ENCODE measurements around the gene MKS1. TPM values are rescaled to one million over a fixed set of nuclear protein-coding genes. Genes with fewer than 3 reads are reported as not detected.
A peak's percentile ranks its signal among the peaks of the same experiment; 100 is the strongest.

The MKS1 gene
- total RNA-seq, 1 experiment from 2014 or later, result 24.8 TPM

DNA sequence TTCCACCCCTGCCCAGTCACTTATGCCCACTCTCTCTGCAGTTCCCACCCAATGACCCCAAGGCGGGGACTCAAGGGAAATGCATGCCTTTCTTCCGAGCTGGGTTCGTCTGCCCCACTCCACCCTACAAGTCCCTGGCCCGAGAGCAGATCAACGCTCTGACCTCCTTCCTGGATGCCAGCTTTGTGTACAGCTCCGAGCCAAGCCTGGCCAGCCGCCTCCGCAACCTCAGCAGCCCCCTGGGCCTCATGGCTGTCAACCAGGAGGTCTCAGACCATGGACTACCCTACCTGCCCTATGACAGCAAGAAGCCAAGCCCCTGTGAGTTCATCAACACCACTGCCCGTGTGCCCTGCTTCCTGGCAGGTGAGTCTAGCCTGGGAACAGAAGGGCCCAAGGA is 33.1 kb upstream of the MKS1 start:
- H3K56ac ChIP-seq (ENCODE audit: insufficient read length, low read depth, low read length), result no peak overlapping the region
- Mint-ChIP-seq H3K4me1 (peaks cover 5 to 13% of the 10 kb centered on the region in 2 experiments), H3K4me3 (no peak overlapping the region), H3K9me3 (peaks cover 9% of the 10 kb centered on the region in 2 experiments), H3K36me3 (ENCODE audit: insufficient read depth in 1 of 3, low read depth in 3 of 3) (peaks cover 0 to 6% (median 6%) of the 10 kb centered on the region in 3 experiments; a peak in 4 of 7 replicates), H3K27me3 (ENCODE audit: low read depth) (peaks cover 81% of the 10 kb centered on the region), H3K27ac (no peak overlapping the region; a peak in 1 of 7 replicates)
- H3K27ac ChIP-seq (ENCODE audit: insufficient read length, low read depth, low read length), result no peak overlapping the region
- no peak overlapping the region for H3K4ac ChIP-seq (ENCODE audit: low read depth, low read length)
- TF ChIP-seq, protein P1, sequence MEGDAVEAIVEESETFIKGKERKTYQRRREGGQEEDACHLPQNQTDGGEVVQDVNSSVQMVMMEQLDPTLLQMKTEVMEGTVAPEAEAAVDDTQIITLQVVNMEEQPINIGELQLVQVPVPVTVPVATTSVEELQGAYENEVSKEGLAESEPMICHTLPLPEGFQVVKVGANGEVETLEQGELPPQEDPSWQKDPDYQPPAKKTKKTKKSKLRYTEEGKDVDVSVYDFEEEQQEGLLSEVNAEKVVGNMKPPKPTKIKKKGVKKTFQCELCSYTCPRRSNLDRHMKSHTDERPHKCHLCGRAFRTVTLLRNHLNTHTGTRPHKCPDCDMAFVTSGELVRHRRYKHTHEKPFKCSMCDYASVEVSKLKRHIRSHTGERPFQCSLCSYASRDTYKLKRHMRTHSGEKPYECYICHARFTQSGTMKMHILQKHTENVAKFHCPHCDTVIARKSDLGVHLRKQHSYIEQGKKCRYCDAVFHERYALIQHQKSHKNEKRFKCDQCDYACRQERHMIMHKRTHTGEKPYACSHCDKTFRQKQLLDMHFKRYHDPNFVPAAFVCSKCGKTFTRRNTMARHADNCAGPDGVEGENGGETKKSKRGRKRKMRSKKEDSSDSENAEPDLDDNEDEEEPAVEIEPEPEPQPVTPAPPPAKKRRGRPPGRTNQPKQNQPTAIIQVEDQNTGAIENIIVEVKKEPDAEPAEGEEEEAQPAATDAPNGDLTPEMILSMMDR (conservative IDR thresholded peaks at IDR 0.05), result no peak
- no peak overlapping the region for H3K18ac ChIP-seq (ENCODE audit: insufficient read length, low read depth, low read length)
- peaks cover 8% of the 10 kb centered on the region for H3K9me3 ChIP-seq (ENCODE audit: control insufficient read depth, low read depth, low read length)
- no peak overlapping the region for H2AFZ ChIP-seq (ENCODE audit: low read length)
- no peaks in the 10 kb centered on the region for H3K79me1 ChIP-seq (ENCODE audit: insufficient read depth, low read depth, low read length, poor library complexity, severe bottlenecking)
- H3K14ac ChIP-seq (ENCODE audit: insufficient read depth, low read length), result no peak overlapping the region
- no peak overlapping the region for H3T11ph ChIP-seq (ENCODE audit: low read length)
- whole genome bisulfite sequencing (ENCODE audit: extremely low coverage, insufficient read length, low lambda C conversion rate), result no CpG with 5 or more reads among the region's 9 CpGs
- H3K27me3 ChIP-seq (ENCODE audit: insufficient read depth, low read length), result peaks cover 38% of the 10 kb centered on the region
- no peaks in the 10 kb centered on the region; the same call in 1 of the 2 replicates for H3K4me1 ChIP-seq (ENCODE audit: insufficient read depth, low read length)
- H4K8ac ChIP-seq (replicated peaks; ENCODE audit: insufficient read length, low read depth, low read length), result no peak overlapping the region
- no peaks in the 10 kb centered on the region for H3K79me2 ChIP-seq (ENCODE audit: insufficient read depth, low read length)
- H4K91ac ChIP-seq (ENCODE audit: insufficient read length, low read depth, low read length), result no peak overlapping the region
- H3K9ac ChIP-seq (ENCODE audit: extremely low read depth, insufficient read length, low read length), result no peak overlapping the region
- no peak overlapping the region for H2BK5ac ChIP-seq (ENCODE audit: insufficient read length, low read length)
- no peak overlapping the region for H3K4me2 ChIP-seq (ENCODE audit: insufficient read depth, insufficient read length, low read length)
- DNase-seq, result peak; percentile 25
- no peak overlapping the region for H4K5ac ChIP-seq (ENCODE audit: insufficient read length, low read depth, low read length)
- H2BK120ac ChIP-seq (ENCODE audit: low read depth, low read length, poor library complexity, severe bottlenecking), result no peak overlapping the region
- no peak overlapping the region for H2AK5ac ChIP-seq (ENCODE audit: insufficient read length, low read length)
- no peak overlapping the region for H2BK20ac ChIP-seq (ENCODE audit: low read depth, low read length, poor library complexity, severe bottlenecking)
- no peak overlapping the region for H2BK12ac ChIP-seq (ENCODE audit: insufficient read length, low read depth, low read length)
- H3K23me2 ChIP-seq (ENCODE audit: insufficient read length, low read depth, low read length, poor library complexity, severe bottlenecking), result peaks cover 8% of the 10 kb centered on the region
- no peak overlapping the region for H2BK15ac ChIP-seq (ENCODE audit: low read depth, low read length)
- H3K23ac ChIP-seq (ENCODE audit: insufficient read length, low read depth, low read length), result no peak overlapping the region
- H4K20me1 ChIP-seq (ENCODE audit: control insufficient read depth, insufficient read depth, insufficient read length), result no peaks in the 10 kb centered on the region
